HepG2 (cell line): Measurements from ENCODE around the gene GP9. TPM values are rescaled to one million over a fixed set of nuclear protein-coding genes. Genes with fewer than 3 reads are reported as not detected.

Source experiments
- ATAC-seq: fragments of 200-7000 bp; cut with Tn5 transposase; 3 replicates; pipeline ENCODE4 v1.9.1; 2020; ENCODE audit warnings: mild to moderate bottlenecking, moderate library complexity
- BruUV-seq: library from RNA; stranded (reverse); fragments of 400-500 nt; replicated peaks from 2 replicates; lab custom pipeline; 2021; lab: Mats Ljungman, UMichigan
- CTCF ChIA-PET: fragments of 300-600 bp; formaldehyde crosslinking; extraction: SDS; loops from one replicate; lab custom pipeline; 2021; ENCODE audit warnings: low total read pairs, inconsistent platforms, low intra/inter-chr PET ratio; lab: Yijun Ruan, JAX
- POLR2A ChIA-PET: fragments of 350-600 bp; sonication (Branson Sonifier 250); formaldehyde crosslinking; loops from one replicate; lab custom pipeline; 2020; ENCODE audit warnings: antibody characterized with exemption, inconsistent platforms; lab: Yijun Ruan, JAX
- DNase-seq: peaks from one replicate; pipeline ENCODE4 v3.0.0-alpha.2; 2015; ENCODE audit warnings: low spot score
- FAIRE-seq: peaks from 3 replicates; lab custom pipeline; 2011; peaks lifted over from hg19 to GRCh38; lab: Jason Lieb, UNC
- H2AFZ ChIP-seq: one replicate; pipeline ENCODE4 v1.6.1; 2011; ENCODE audit warnings: low read length, inconsistent platforms
- H3K27ac ChIP-seq: fragments of 300-600 bp; 3 replicates; pipeline ENCODE4 v1.8.0; 2011; ENCODE audit warnings: mixed run types, mild to moderate bottlenecking, mixed read lengths, low read length, inconsistent platforms; ENCODE audit not compliant: insufficient read depth; ENCODE audit errors: extremely low read length
- H3K27me3 ChIP-seq, 2 experiments: fragments of 200-600 bp in 1 of 2; 2 replicates in 1 of 2; 3 replicates in 1 of 2; pipeline versions ENCODE4 v1.6.0 to v1.8.0; 2011; ENCODE audit warnings: low read length in 2 of 2, mild to moderate bottlenecking in 2 of 2, moderate library complexity in 2 of 2, inconsistent platforms in 1 of 2; ENCODE audit not compliant: insufficient read depth in 2 of 2, control insufficient read depth in 1 of 2
- H3K36me3 ChIP-seq, 2 experiments: fragments of 200-600 bp in 1 of 2; replicated peaks in 1 of 2; 2 replicates in 1 of 2; 3 replicates in 1 of 2; pipeline versions ENCODE4 v1.5.1 to v1.8.0; 2011; ENCODE audit warnings: low read length in 2 of 2, inconsistent platforms in 1 of 2; ENCODE audit not compliant: insufficient read depth in 2 of 2, control insufficient read depth in 1 of 2
- H3K4me1 ChIP-seq: 2 replicates; pipeline ENCODE4 v1.5.1; 2012; ENCODE audit warnings: low read length, inconsistent platforms; ENCODE audit not compliant: insufficient read depth
- H3K4me2 ChIP-seq: 2 replicates; pipeline ENCODE4 v1.6.0; 2011; ENCODE audit warnings: low read depth, low read length, inconsistent platforms
- H3K4me3 ChIP-seq, 3 experiments: fragments of 200-600 bp in 1 of 3; sonication (generic), shearing (Covaris generic) in 1 of 3; replicated peaks in 1 of 3; 2 replicates each; pipeline ENCODE4 v1.5.1; 2011 to 2016; ENCODE audit warnings: low read length in 3 of 3, inconsistent platforms in 2 of 3, low read depth in 2 of 3, mild to moderate bottlenecking in 2 of 3, control low read depth in 1 of 3, mixed read lengths in 1 of 3; ENCODE audit not compliant: insufficient read depth in 1 of 3
- H3K79me2 ChIP-seq: one replicate; pipeline ENCODE4 v1.6.1; 2011; ENCODE audit warnings: low read length, inconsistent platforms; ENCODE audit not compliant: insufficient read depth
- H3K9ac ChIP-seq: 2 replicates; pipeline ENCODE4 v1.6.0; 2011; ENCODE audit warnings: mild to moderate bottlenecking, low read depth, low read length, inconsistent platforms; ENCODE audit not compliant: insufficient read depth
- H3K9me3 ChIP-seq: 2 replicates; pipeline ENCODE4 v1.5.1; 2012; ENCODE audit warnings: mild to moderate bottlenecking, low read length
- H4K20me1 ChIP-seq: 2 replicates; pipeline ENCODE4 v1.6.0; 2011; ENCODE audit warnings: inconsistent platforms, mild to moderate bottlenecking, low read length, moderate library complexity; ENCODE audit not compliant: insufficient read depth
- ARNTL ChIP-seq: sonication (generic); formaldehyde crosslinking; IDR thresholded peaks from 2 replicates; pipeline ENCODE4 v1.4.0; 2020; ENCODE audit warnings: mild to moderate bottlenecking, missing genetic modification reagents
- FOXK1 ChIP-seq: sonication (generic); formaldehyde crosslinking; IDR thresholded peaks from 2 replicates; pipeline ENCODE4 v1.4.0; 2020; ENCODE audit warnings: low read depth, missing genetic modification reagents, borderline replicate concordance
- HNRNPH1 ChIP-seq: fragments of 200-400 bp; formaldehyde crosslinking; optimal IDR thresholded peaks from 2 replicates; pipeline ENCODE3; 2017; ENCODE audit warnings: mild to moderate bottlenecking, low read depth, low read length
- IKZF4 ChIP-seq: sonication (generic); formaldehyde crosslinking; IDR thresholded peaks from 2 replicates; pipeline ENCODE4 v1.5.1; 2020; ENCODE audit warnings: borderline replicate concordance, mild to moderate bottlenecking, low read depth, missing genetic modification reagents; ENCODE audit errors: not compliant biosample characterization
- NCOA2 ChIP-seq: sonication (generic); formaldehyde crosslinking; IDR thresholded peaks from 2 replicates; pipeline ENCODE4 v1.8.0; 2022; ENCODE audit warnings: inconsistent platforms
- NFYC ChIP-seq: IDR thresholded peaks from 2 replicates; pipeline ENCODE4 v1.6.1; 2016; ENCODE audit warnings: missing genetic modification reagents, missing compliant biosample characterization
- PAX8 ChIP-seq: sonication (generic); formaldehyde crosslinking; IDR thresholded peaks from 2 replicates; pipeline ENCODE4 v1.8.0; 2022; ENCODE audit warnings: mild to moderate bottlenecking, missing genetic modification reagents, borderline replicate concordance
- XRCC5 ChIP-seq: fragments of 200-400 bp; formaldehyde crosslinking; optimal IDR thresholded peaks from 2 replicates; pipeline ENCODE3; 2017; ENCODE audit warnings: mild to moderate bottlenecking, low read length
- ZBTB10 ChIP-seq: sonication (generic); formaldehyde crosslinking; IDR thresholded peaks from 2 replicates; pipeline ENCODE4 v1.4.0; 2020; ENCODE audit warnings: missing genetic modification reagents, borderline replicate concordance
- ZBTB7B ChIP-seq: sonication (generic); formaldehyde crosslinking; IDR thresholded peaks from 2 replicates; pipeline ENCODE4 v1.4.0; 2020; ENCODE audit warnings: missing genetic modification reagents
- ZNF124 ChIP-seq: sonication (generic); formaldehyde crosslinking; IDR thresholded peaks from 2 replicates; pipeline ENCODE4 v1.4.0; 2020; ENCODE audit warnings: missing genetic modification reagents
- ZNF501 ChIP-seq: sonication (generic); formaldehyde crosslinking; IDR thresholded peaks from 2 replicates; pipeline ENCODE4 v1.5.1; 2020; ENCODE audit warnings: mild to moderate bottlenecking, moderate library complexity, missing genetic modification reagents
- ZNF570 ChIP-seq: sonication (generic); formaldehyde crosslinking; IDR thresholded peaks from 2 replicates; pipeline ENCODE4 v1.4.0; 2020; ENCODE audit warnings: mild to moderate bottlenecking, missing genetic modification reagents, borderline replicate concordance
- WGBS: methylation state at CpG from one replicate; pipeline ENCODE4 v1.1.6; 2017; ENCODE audit warnings: low lambda C conversion rate; 5-methylcytosine and 5-hydroxymethylcytosine counted together
- in situ Hi-C: cut with HindIII; loops from 2 replicates; pipeline ENCODE4 v1.10.0; 2017; ENCODE audit warnings: low pct_unique_long_range_greater_than_20kb; ENCODE audit not compliant: extremely low pct_ligation_motif_present
- intact Hi-C: fragments of 100-400 bp; cut with micrococcal nuclease; formaldehyde crosslinking; loops from one replicate; pipeline ENCODE4 v1.10.0; 2022; ENCODE audit not compliant: unreplicated experiment
- polyA plus RNA-seq, 8 experiments: library from polyadenylated mRNA; depleted of rRNA in 3 of 8; stranded (reverse) in 7 of 8; unstranded in 1 of 8; fragments of >200 nt; fragmentation: Illumina TruSeq in 4 of 8; extraction: Trizol in 4 of 8; gene quantifications; 2 replicates each; pipeline versions ENCODE4 v1.2.1 to v1.2.3, GENCODE V29; 2011 to 2016; ENCODE audit warnings: low read depth in 4 of 8, missing spikeins in 1 of 8, mixed read lengths in 1 of 8; ENCODE audit not compliant: insufficient read depth in 1 of 8
- total RNA-seq, 5 experiments: library from RNA; depleted of rRNA; stranded (reverse); fragments of >200 nt; fragmentation: Illumina TruSeq; extraction: Trizol; gene quantifications; 2 replicates each; pipeline ENCODE4 v1.2.3, GENCODE V29; 2016; ENCODE audit warnings: low read depth in 1 of 5

The GP9 gene
- total and polyA plus RNA-seq, 2 of the 13 experiments (the other 11 are each of a cell fraction or from before 2014, with no cell fraction given), result not detected

- TF ChIP-seq ZBTB10, result no peak
These were observed 43.5 kb downstream of the GP9 start (continued) for GRCh38 chr3:129104051-129104450.

- H3K27me3 ChIP-seq, result no peaks in the 10 kb centered on the region
- H3K4me1 ChIP-seq, result peaks cover 9% of the 10 kb centered on the region; the same call in 1 of the 2 replicates
- H3K27ac ChIP-seq, result no peak overlapping the region
- ChIA-PET POLR2A (interaction anchor here (1.6 kb wide), 1 partner anchor 15 kb away, joined by 3 read pairs; no protein-coding TSS in a partner anchor), CTCF (no interaction called here)
- BruUV-seq, result no TSS peak
- no peak overlapping the region for H3K4me3 ChIP-seq
- in situ Hi-C loops, result no loop called here
- no peaks in the 10 kb centered on the region for H3K9me3 ChIP-seq
- DNase-seq, result no peak
- H3K4me2 ChIP-seq, result no peak overlapping the region
- no peak for ATAC-seq
- peaks cover 27% of the 10 kb centered on the region; the same call in 1 of the 2 replicates for H4K20me1 ChIP-seq
- no peak for FAIRE-seq
- H3K36me3 ChIP-seq, result peaks cover 2 to 36% of the 10 kb centered on the region in 2 experiments; a peak in 4 of 5 replicates
- WGBS, result 98% methylated on average over 5 of the region's 6 CpGs
- peaks cover 48% of the 10 kb centered on the region for H3K79me2 ChIP-seq
- no peak overlapping the region for H3K9ac ChIP-seq
- TF ChIP-seq FOXK1 (CRISPR knock-in tag) (no peak), ZNF501 (CRISPR knock-in tag) (no peak), HNRNPH1 (no peak), PAX8 (CRISPR knock-in tag) (no peak), NFYC (CRISPR knock-in tag) (no peak), IKZF4 (CRISPR knock-in tag) (no peak), ZNF570 (CRISPR knock-in tag) (no peak), NCOA2 (no peak), ZBTB7B (no peak), ARNTL (CRISPR knock-in tag) (no peak), ZNF124 (CRISPR knock-in tag) (no peak), XRCC5 (no peak)
- no peak overlapping the region for H2AFZ ChIP-seq
- intact Hi-C loops, result no loop called here
These were observed 44.0 kb downstream of the GP9 start for GRCh38 chr3:129104498-129105079.
